A673 (cell line): ENCODE results near the gene GPX3. TPM values are rescaled to one million over a fixed set of nuclear protein-coding genes. Genes with fewer than 3 reads are reported as not detected.

Experiments
- BruUV-seq: library from RNA; stranded (reverse); fragments of 400-500 nt; replicated peaks from 2 replicates; lab custom pipeline; 2021; lab: Mats Ljungman, UMichigan
- CTCF ChIA-PET: fragments of 300-600 bp; sonication (Branson Sonifier 250); formaldehyde crosslinking; loops from one replicate; lab custom pipeline; 2022; ENCODE audit warnings: antibody characterized with exemption; lab: Charles Lee
- POLR2A ChIA-PET: fragments of 300-600 bp; sonication (Branson Sonifier 250); formaldehyde crosslinking; loops from one replicate; lab custom pipeline; 2022; ENCODE audit warnings: antibody characterized with exemption; ENCODE audit not compliant: low non-redundant PET; lab: Charles Lee
- DNase-seq: peaks from one replicate; pipeline ENCODE4 v3.0.0-alpha.2; 2015; ENCODE audit warnings: low spot score
- H3K27ac ChIP-seq: fragments of 200-600 bp; sonication (generic); 2 replicates; pipeline ENCODE4 v1.5.1; 2016; ENCODE audit warnings: mixed run types, low read depth, mild to moderate bottlenecking, mixed read lengths, antibody characterized with exemption, low read length; ENCODE audit not compliant: poor library complexity, severe bottlenecking
- H3K27me3 ChIP-seq: fragments of 200-600 bp; sonication (generic); replicated peaks from 2 replicates; pipeline ENCODE4 v1.6.1; 2017; ENCODE audit warnings: mixed run types, low read depth, mild to moderate bottlenecking, mixed read lengths, antibody characterized with exemption, low read length; ENCODE audit not compliant: insufficient read depth, poor library complexity
- H3K36me3 ChIP-seq: fragments of 200-600 bp; sonication (generic); 2 replicates; pipeline ENCODE4 v1.6.1; 2016; ENCODE audit warnings: mixed run types, mild to moderate bottlenecking, mixed read lengths, antibody characterized with exemption, low read length; ENCODE audit not compliant: insufficient read depth, poor library complexity, severe bottlenecking
- H3K4me1 ChIP-seq: fragments of 200-600 bp; sonication (generic); 2 replicates; pipeline ENCODE4 v1.6.1; 2017; ENCODE audit warnings: mixed run types, mild to moderate bottlenecking, mixed read lengths, antibody characterized with exemption, low read length; ENCODE audit not compliant: insufficient read depth, poor library complexity, severe bottlenecking
- H3K4me3 ChIP-seq: fragments of 200-600 bp; sonication (generic); 2 replicates; pipeline ENCODE4 v1.5.1; 2016; ENCODE audit warnings: low read depth, mixed run types, mild to moderate bottlenecking, mixed read lengths, low read length; ENCODE audit not compliant: poor library complexity, severe bottlenecking
- H3K9me3 ChIP-seq: fragments of 200-600 bp; sonication (generic); 2 replicates; pipeline ENCODE4 v1.6.1; 2016; ENCODE audit warnings: mixed run types, low read depth, mild to moderate bottlenecking, mixed read lengths, antibody characterized with exemption, low read length; ENCODE audit not compliant: poor library complexity, severe bottlenecking
- CTCF ChIP-seq: fragments of 300-800, 200-600 bp; sonication (generic); conservative IDR thresholded peaks from 2 replicates; pipeline ENCODE4 v1.5.1; 2017; ENCODE audit warnings: low read depth, mild to moderate bottlenecking, antibody characterized with exemption, low read length, moderate library complexity, mixed read lengths
- EZH2 ChIP-seq: fragments of 200-600 bp; sonication (generic); IDR thresholded peaks from 2 replicates; pipeline ENCODE4 v1.6.1; 2017; ENCODE audit warnings: borderline replicate concordance, low read depth, mild to moderate bottlenecking, mixed read lengths, antibody characterized with exemption, low read length; ENCODE audit not compliant: poor library complexity, severe bottlenecking
- intact Hi-C: fragments of 100-400 bp; cut with micrococcal nuclease; formaldehyde crosslinking; loops from one replicate; pipeline ENCODE4 v1.10.0; 2022; ENCODE audit not compliant: unreplicated experiment
- total RNA-seq: library from RNA; stranded (reverse); gene quantifications from 2 replicates; pipeline ENCODE4 v1.2.3, GENCODE V29; 2021

The GPX3 gene
- total RNA-seq, 1 experiment from 2014 or later = 0.19 TPM

- H3K4me1 ChIP-seq = no peaks in the 10 kb centered on the region
- H3K4me3 ChIP-seq = no peak overlapping the region
- intact Hi-C loops = no loop called here
- DNase-seq = no peak
- H3K27ac ChIP-seq = no peak overlapping the region
- H3K27me3 ChIP-seq = no peaks in the 10 kb centered on the region
- no peaks in the 10 kb centered on the region for H3K9me3 ChIP-seq
- POLR2A ChIA-PET = no interaction called here
- BruUV-seq = no TSS peak
- H3K36me3 ChIP-seq = no peaks in the 10 kb centered on the region
- CTCF ChIA-PET = no interaction called here
- no peak for TF ChIP-seq EZH2
- TF ChIP-seq CTCF = no peak
These were observed 46.5 kb downstream of the GPX3 start for GRCh38 chr5:151066920-151067319.

- TF ChIP-seq CTCF (no peak), EZH2 (no peak)
- Histone ChIP-seq H3K4me3 (no peak overlapping the region), H3K27ac (no peak overlapping the region), H3K4me1 (no peaks in the 10 kb centered on the region), H3K9me3 (no peaks in the 10 kb centered on the region), H3K36me3 (no peaks in the 10 kb centered on the region), H3K27me3 (no peaks in the 10 kb centered on the region)
- DNase-seq = no peak
- intact Hi-C loops = no loop called here
- no TSS peak for BruUV-seq
- POLR2A ChIA-PET = no interaction called here
- CTCF ChIA-PET = no interaction called here
These were observed 47.4 kb downstream of the GPX3 start for GRCh38 chr5:151067632-151068432.

DNA sequence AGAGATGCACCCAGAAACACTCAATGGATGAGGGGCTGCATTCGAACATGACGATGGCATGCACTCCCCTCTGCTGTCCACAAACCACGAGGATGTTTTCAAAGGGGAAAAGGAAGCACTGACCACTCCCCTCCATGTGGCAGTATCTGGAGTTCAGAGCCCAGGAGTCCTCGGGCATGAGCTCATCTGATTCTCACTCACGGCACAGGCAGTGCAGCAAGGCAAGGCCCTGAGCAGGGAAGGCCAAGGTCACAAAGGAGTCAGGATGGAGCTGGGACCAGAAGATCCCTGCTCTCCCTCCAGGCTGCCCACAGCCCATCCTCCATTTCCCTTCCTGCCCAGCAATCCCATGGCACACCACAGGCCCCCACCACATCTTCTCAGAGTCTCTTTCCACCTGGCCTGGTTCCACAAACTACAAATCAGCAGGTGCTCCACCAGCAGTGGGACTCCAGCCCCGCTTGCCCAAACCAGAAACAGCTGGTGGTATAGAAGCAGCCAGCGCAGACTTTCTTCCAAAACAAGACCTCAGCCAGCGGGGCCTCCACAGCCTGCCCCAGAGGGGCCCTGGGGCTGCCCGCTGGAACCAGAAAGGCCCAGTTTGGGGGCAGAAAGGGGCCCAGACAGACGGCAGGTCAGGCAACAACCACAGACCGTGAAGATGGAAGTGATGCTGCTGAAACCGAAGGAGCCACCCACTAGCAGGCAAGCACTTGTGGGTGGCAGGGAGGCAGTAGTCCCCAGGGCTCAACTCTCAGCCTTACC, 48.2 kb downstream of the GPX3 start:
- DNase-seq = no peak
- POLR2A ChIA-PET = no interaction called here

More for the DNA sequence above, 48.2 kb downstream of the GPX3 start:
- Histone ChIP-seq H3K36me3 (no peaks in the 10 kb centered on the region), H3K4me1 (no peaks in the 10 kb centered on the region), H3K27me3 (no peaks in the 10 kb centered on the region), H3K27ac (no peak overlapping the region), H3K4me3 (no peak overlapping the region), H3K9me3 (no peaks in the 10 kb centered on the region)
- TF ChIP-seq CTCF = no peak
- TF ChIP-seq EZH2 = no peak
- CTCF ChIA-PET = no interaction called here
- intact Hi-C loops = no loop called here
- BruUV-seq = no TSS peak
